HCT116 (cell line): ENCODE results near the gene ATP13A2. TPM values are rescaled to one million over a fixed set of nuclear protein-coding genes. Genes with fewer than 3 reads are reported as not detected.
"Not testable (repeated sequence)": the region's sequence is repeated elsewhere in the genome, so short reads cannot be mapped to it uniquely, and the experiment has no call there.

ENCODE experiments used
- ATAC-seq: fragments of 200-7000 bp; cut with Tn5 transposase; 2 replicates; pipeline ENCODE4 v1.9.1; 2020; ENCODE audit warnings: mild to moderate bottlenecking, moderate library complexity
- BruUV-seq: library from RNA; stranded (reverse); fragments of 400-500 nt; replicated peaks from 2 replicates; lab custom pipeline; 2021; lab: Mats Ljungman, UMichigan
- CTCF ChIA-PET: fragments of 300-600 bp; sonication (Branson Sonifier 250); formaldehyde crosslinking; loops from one replicate; lab custom pipeline; 2021; ENCODE audit warnings: antibody characterized with exemption; lab: Charles Lee
- POLR2A ChIA-PET: fragments of 300-600, 350-600 bp; sonication (Branson Sonifier 250); formaldehyde crosslinking; loops from one replicate; lab custom pipeline; 2021; ENCODE audit warnings: antibody characterized with exemption; lab: Charles Lee
- RAD21 ChIA-PET, 2 experiments: fragments of 300-600 bp; sonication (Branson Sonifier 250); formaldehyde crosslinking; loops; one replicate each; lab custom pipeline; 2023; ENCODE audit warnings: low total read pairs in 2 of 2; ENCODE audit not compliant: uncharacterized antibody in 2 of 2, unreplicated experiment in 2 of 2, low non-redundant PET in 1 of 2; lab: Charles Lee
- DNase-seq: peaks from one replicate; pipeline ENCODE4 v3.0.0-alpha.2; 2010; ENCODE audit warnings: low read depth, low spot score
- H2AFZ ChIP-seq: fragments of 200-600 bp; shearing (Covaris generic), sonication (generic); 2 replicates; pipeline ENCODE4 v1.6.1; 2017; ENCODE audit warnings: low read depth, mixed run types, mixed read lengths, antibody characterized with exemption, low read length; ENCODE audit not compliant: poor library complexity, severe bottlenecking
- H3K27ac ChIP-seq: 2 replicates; pipeline ENCODE4 v1.5.1; 2012; ENCODE audit warnings: low read depth, low read length
- H3K27me3 ChIP-seq: fragments of 200-600 bp; sonication (generic); 2 replicates; pipeline ENCODE4 v1.6.1; 2016; ENCODE audit warnings: mixed run types, low read length, mixed read lengths; ENCODE audit not compliant: insufficient read depth
- H3K36me3 ChIP-seq, 2 experiments: fragments of 200-500 bp in 1 of 2; fragments of 200-600 bp in 1 of 2; sonication (Bioruptor generic) in 1 of 2; sonication (generic) in 1 of 2; 2 replicates each; pipeline versions ENCODE4 v1.5.1 to v1.6.1; 2014 to 2016; ENCODE audit warnings: low read length in 2 of 2, inconsistent platforms in 1 of 2, mixed read lengths in 1 of 2, mixed run types in 1 of 2; ENCODE audit not compliant: insufficient read depth in 2 of 2, control insufficient read depth in 1 of 2
- H3K4me1 ChIP-seq, 2 experiments: fragments of 200-600 bp in 1 of 2; sonication (generic) in 1 of 2; 2 replicates each; pipeline versions ENCODE4 v1.5.1 to v1.6.1; 2012 to 2017; ENCODE audit warnings: low read length in 2 of 2, inconsistent platforms in 1 of 2, mild to moderate bottlenecking in 1 of 2, mixed read lengths in 1 of 2, mixed run types in 1 of 2, moderate library complexity in 1 of 2; ENCODE audit not compliant: insufficient read depth in 2 of 2, control insufficient read depth in 1 of 2
- H3K4me2 ChIP-seq: fragments of 200-600 bp; sonication (generic); 2 replicates; pipeline ENCODE4 v1.6.1; 2017; ENCODE audit warnings: mixed run types, low read length, mixed read lengths
- H3K4me3 ChIP-seq, 2 experiments: fragments of 200-600 bp in 1 of 2; sonication (generic) in 1 of 2; replicated peaks in 1 of 2; 2 replicates each; pipeline ENCODE4 v1.5.1; 2011 to 2016; ENCODE audit warnings: low read length in 2 of 2, control low read depth in 1 of 2, low read depth in 1 of 2, mild to moderate bottlenecking in 1 of 2, mixed read lengths in 1 of 2, mixed run types in 1 of 2
- H3K79me2 ChIP-seq: fragments of 200-600 bp; sonication (generic); 2 replicates; pipeline ENCODE4 v1.6.1; 2017; ENCODE audit warnings: mild to moderate bottlenecking, mixed run types, low read length, moderate library complexity, mixed read lengths; ENCODE audit not compliant: insufficient read depth
- H3K9ac ChIP-seq: fragments of 200-600 bp; sonication (generic); 2 replicates; pipeline ENCODE4 v1.6.1; 2016; ENCODE audit warnings: low read length, mixed read lengths
- H3K9me2 ChIP-seq: fragments of 200-600 bp; sonication (generic), shearing (Covaris generic); 2 replicates; pipeline ENCODE4 v1.6.1; 2017; ENCODE audit warnings: mixed run types, mild to moderate bottlenecking, moderate library complexity; ENCODE audit not compliant: insufficient read depth
- H3K9me3 ChIP-seq, 2 experiments: fragments of 200-500 bp in 1 of 2; fragments of 200-600 bp in 1 of 2; sonication (Bioruptor generic) in 1 of 2; sonication (generic) in 1 of 2; 2 replicates each; pipeline ENCODE4 v1.6.1; 2014 to 2017; ENCODE audit warnings: low read length in 2 of 2, mixed read lengths in 2 of 2, inconsistent platforms in 1 of 2, low read depth in 1 of 2, mild to moderate bottlenecking in 1 of 2, mixed run types in 1 of 2, moderate library complexity in 1 of 2; ENCODE audit not compliant: control insufficient read depth in 1 of 2, insufficient read depth in 1 of 2
- H4K20me1 ChIP-seq: fragments of 200-600 bp; sonication (generic), shearing (Covaris generic); 2 replicates; pipeline ENCODE4 v1.6.1; 2017; ENCODE audit warnings: mixed run types, mild to moderate bottlenecking, moderate library complexity; ENCODE audit not compliant: insufficient read depth
- CBX3 ChIP-seq: IDR thresholded peaks from 2 replicates; pipeline ENCODE4 v1.6.1; 2012; ENCODE audit warnings: low read depth
- CEBPB ChIP-seq: IDR thresholded peaks from 2 replicates; pipeline ENCODE4 v1.6.1; 2012; ENCODE audit warnings: low read depth
- EZH2 ChIP-seq: fragments of 200-600 bp; sonication (generic); IDR thresholded peaks from 2 replicates; pipeline ENCODE4 v1.6.1; 2017; ENCODE audit warnings: antibody characterized with exemption, mixed run types
- FOSL1 ChIP-seq: IDR thresholded peaks from 2 replicates; pipeline ENCODE4 v1.6.1; 2012; ENCODE audit warnings: low read depth
- JUND ChIP-seq: IDR thresholded peaks from 2 replicates; pipeline ENCODE4 v1.6.1; 2012
- POLR2AphosphoS5 ChIP-seq: IDR thresholded peaks from 2 replicates; pipeline ENCODE4 v1.6.1; 2011; ENCODE audit warnings: mild to moderate bottlenecking, low read depth, low read length, moderate library complexity
- SIN3A ChIP-seq: IDR thresholded peaks from 2 replicates; pipeline ENCODE4 v1.6.1; 2012; ENCODE audit warnings: low read depth
- ZFX ChIP-seq: fragments of 450-650 bp; IDR thresholded peaks from 2 replicates; pipeline ENCODE4 v1.6.1; 2017
- intact Hi-C: fragments of 100-400 bp; cut with micrococcal nuclease; formaldehyde crosslinking; loops from 2 replicates; pipeline ENCODE4 v1.10.0; 2022
- total RNA-seq: library from RNA; stranded (reverse); gene quantifications from one replicate; pipeline ENCODE4 v1.2.1, GENCODE V29; 2021; ENCODE audit not compliant: unreplicated experiment
- TF ChIP-seq, protein P1 (sequence below): IDR thresholded peaks from 2 replicates; pipeline ENCODE4 v1.6.1; 2011; ENCODE audit warnings: mild to moderate bottlenecking, low read length, moderate library complexity; ENCODE audit not compliant: insufficient replicate concordance; ENCODE audit errors: extremely low read depth

Gene ATP13A2
- total RNA-seq, 1 experiment from 2014 or later = 60.5 TPM

- H3K9ac ChIP-seq = no peak overlapping the region
- no TSS peak for BruUV-seq
- intact Hi-C loops = no loop called here
- CTCF ChIA-PET = interaction anchor here (1.2 kb wide), 1 partner anchor 323 kb away, joined by 4 read pairs; no protein-coding TSS in a partner anchor
- H3K4me1 ChIP-seq = no peaks in the 10 kb centered on the region
- POLR2A ChIA-PET = no interaction called here
- H3K4me2 ChIP-seq = no peak overlapping the region
- RAD21 ChIA-PET = no interaction called here
- H3K27ac ChIP-seq = no peak overlapping the region
- DNase-seq (no peak), ATAC-seq (no peak)
- no peaks in the 10 kb centered on the region for H4K20me1 ChIP-seq
- H2AFZ ChIP-seq = no peak overlapping the region
- H3K79me2 ChIP-seq = no peaks in the 10 kb centered on the region
- no peak overlapping the region for H3K4me3 ChIP-seq
- no peaks in the 10 kb centered on the region for H3K36me3 ChIP-seq
- no peaks in the 10 kb centered on the region for H3K9me2 ChIP-seq
- no peaks in the 10 kb centered on the region for H3K9me3 ChIP-seq
- H3K27me3 ChIP-seq = no peaks in the 10 kb centered on the region
- TF ChIP-seq SIN3A (no peak), POLR2AphosphoS5 (no peak), JUND (no peak), EZH2 (no peak), ZFX (no peak), FOSL1 (no peak), CEBPB (no peak), CBX3 (no peak)
- TF ChIP-seq, protein P1, sequence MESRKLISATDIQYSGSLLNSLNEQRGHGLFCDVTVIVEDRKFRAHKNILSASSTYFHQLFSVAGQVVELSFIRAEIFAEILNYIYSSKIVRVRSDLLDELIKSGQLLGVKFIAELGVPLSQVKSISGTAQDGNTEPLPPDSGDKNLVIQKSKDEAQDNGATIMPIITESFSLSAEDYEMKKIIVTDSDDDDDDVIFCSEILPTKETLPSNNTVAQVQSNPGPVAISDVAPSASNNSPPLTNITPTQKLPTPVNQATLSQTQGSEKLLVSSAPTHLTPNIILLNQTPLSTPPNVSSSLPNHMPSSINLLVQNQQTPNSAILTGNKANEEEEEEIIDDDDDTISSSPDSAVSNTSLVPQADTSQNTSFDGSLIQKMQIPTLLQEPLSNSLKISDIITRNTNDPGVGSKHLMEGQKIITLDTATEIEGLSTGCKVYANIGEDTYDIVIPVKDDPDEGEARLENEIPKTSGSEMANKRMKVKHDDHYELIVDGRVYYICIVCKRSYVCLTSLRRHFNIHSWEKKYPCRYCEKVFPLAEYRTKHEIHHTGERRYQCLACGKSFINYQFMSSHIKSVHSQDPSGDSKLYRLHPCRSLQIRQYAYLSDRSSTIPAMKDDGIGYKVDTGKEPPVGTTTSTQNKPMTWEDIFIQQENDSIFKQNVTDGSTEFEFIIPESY = no peak
Measured at GRCh38 chr1:16944038-16944437, 67.7 kb downstream of the ATP13A2 start.

DNA sequence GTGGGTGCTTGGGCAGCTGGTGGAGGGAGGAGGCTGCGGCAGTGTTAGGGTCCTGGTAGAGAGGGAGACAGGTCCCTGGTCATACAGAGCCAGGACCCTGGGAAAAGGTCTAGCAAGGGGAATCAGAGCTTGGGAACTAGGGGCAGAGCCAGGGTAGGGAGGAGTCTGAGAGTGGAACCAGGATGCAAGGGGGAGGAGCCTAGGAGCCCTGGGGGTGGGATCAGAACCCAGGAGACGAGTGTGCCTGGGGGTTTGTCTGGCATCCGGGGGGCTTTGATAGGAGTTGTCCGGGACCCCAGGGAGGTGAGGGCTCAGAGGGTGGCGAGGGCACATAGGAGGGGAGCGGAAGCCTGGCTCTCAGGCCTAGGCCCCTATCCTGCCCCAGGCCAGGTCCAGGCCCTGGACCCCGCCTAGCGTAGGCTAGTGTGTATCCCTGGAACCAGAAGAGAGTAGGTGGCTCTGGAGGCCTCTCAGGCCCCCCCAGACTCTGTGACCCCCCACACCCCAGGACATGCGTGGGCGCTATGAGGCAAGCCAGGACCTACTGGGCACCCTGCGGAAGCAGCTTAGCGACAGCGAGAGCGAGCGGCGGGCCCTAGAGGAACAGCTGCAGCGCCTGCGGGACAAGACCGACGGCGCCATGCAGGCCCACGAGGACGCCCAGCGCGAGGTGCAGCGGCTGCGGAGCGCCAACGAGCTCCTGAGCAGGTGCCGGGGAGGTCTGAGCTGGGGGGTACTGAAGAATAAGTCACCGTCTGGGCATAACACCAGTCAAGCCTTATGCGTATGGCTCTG lies 72.1 kb downstream of the ATP13A2 start:
- H3K79me2 ChIP-seq, H4K20me1 ChIP-seq, H3K4me3 ChIP-seq, H3K36me3 ChIP-seq, H3K4me1 ChIP-seq, H3K27ac ChIP-seq, BruUV-seq, H3K4me2 ChIP-seq, DNase-seq, RAD21 ChIA-PET, H3K27me3 ChIP-seq, H3K9me3 ChIP-seq, H3K9ac ChIP-seq, H3K9me2 ChIP-seq, H2AFZ ChIP-seq, POLR2A ChIA-PET: not testable (repeated sequence)
- intact Hi-C loops = loop anchor here (2.0 kb wide), 1 partner anchor 319 kb away; no protein-coding TSS in a partner anchor
- CTCF ChIA-PET = interaction anchor here (1.3 kb wide), 1 partner anchor 12 kb away, joined by 3 read pairs; no protein-coding TSS in a partner anchor
- peak; percentile 90 for ATAC-seq
